HG03175 (cell line): ENCODE data around the gene TIMM10.

ENCODE experiments used
- ATAC-seq: cut with Tn5 transposase; IDR thresholded peaks from one replicate; pipeline ENCODE4 v1.9.1; 2021; ENCODE audit warnings: mild to moderate bottlenecking, moderate library complexity; ENCODE audit not compliant: unreplicated experiment

The TIMM10 gene

DNA sequence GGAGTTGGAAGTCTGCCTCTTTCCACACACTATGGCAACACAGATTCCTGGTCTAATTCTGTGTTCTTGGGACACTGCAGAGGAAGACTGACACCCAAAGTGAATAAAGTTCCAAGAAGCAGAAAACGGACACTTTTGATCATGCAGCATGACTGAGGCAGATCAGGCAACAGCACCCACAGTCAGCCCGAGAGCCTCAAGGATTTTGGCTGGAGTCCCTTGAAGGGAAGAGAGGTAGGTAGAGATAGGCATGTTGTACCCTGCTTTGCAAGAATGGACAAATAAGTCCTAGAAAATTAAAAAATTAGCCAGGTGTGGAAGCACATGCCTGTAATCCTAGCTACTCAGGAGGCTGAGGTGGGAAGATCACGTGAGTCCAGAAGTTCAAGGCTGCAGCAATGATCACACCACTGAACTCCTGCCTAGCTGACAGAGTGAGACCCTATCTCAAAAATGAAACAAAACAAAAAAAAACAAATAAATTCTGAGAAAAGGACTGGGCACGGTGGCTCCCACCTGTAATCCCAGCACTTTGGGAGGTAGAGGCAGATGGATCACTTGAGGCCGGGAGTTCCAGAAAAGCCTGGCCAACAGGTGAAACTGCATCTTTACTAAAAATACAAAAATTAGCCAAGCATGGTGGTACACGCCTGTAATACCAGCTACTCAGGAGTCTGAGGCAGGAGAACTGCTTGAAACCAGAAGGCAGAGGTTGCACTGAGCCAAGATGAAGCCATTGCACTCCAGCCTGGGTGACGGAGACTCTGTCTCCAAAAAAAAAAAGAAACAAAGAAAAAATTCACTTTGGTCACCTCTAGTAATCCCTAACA, 22.0 kb downstream of the TIMM10 start:
- ATAC-seq, result no peak

DNA sequence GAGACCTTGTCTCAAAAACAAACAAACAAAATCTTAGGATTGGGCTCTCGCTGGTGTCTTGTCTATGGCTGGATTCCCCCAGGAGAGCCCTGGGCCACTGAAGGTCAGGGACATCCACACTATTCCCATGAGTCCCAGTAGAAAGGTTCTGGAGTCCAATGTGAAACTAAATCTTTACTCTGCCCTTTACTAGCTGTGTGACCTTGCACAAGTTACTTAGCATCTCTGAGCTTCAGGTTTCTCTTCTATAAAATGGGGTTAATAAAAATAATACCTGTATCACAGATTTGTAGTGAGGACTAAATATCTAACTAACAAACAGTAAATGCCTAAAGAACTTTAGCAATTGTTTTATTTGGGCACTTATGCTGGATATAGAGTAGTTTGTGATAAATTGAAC, 24.0 kb downstream of the TIMM10 start:
- no peak for ATAC-seq

DNA sequence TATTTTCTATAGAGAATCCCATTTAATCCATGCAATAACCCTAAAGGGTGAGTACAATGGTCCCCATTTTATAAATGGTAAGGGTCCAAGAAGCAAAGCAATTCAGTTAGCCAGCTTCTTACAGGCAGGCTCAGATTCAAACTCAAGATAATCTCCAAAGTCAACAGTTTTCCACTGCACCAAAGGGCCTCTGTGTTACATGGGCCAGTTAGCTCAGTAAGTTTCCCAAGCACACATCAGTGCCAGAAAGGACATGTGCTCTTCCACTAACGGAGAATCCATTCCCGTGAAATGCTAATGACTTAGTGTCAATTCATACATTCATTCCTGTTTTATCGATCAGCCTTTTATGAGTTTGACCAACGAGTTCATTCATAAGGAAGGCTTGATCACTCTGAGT, 26.0 kb downstream of the TIMM10 start:
- ATAC-seq, result no peak

DNA sequence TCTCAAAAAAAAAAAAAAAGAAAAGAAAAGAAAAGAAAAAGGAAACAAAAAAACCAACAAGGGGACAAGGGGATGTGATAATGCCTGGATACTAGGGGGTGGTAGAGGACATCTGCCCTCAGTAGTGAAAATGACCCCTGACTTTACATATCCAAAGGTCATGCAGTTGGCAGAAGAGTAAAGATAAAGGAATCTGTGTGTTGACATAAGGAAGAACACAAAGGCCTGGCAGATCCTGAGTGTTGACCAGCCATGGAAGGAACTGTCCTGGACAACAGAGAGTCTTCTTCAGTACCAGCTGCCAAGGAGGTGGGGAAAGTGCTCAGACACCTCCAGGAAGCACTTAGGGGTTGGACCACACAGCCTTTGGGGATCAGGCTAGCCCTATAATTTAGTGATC, 27.7 kb downstream of the TIMM10 start:
- ATAC-seq, result no peak

DNA sequence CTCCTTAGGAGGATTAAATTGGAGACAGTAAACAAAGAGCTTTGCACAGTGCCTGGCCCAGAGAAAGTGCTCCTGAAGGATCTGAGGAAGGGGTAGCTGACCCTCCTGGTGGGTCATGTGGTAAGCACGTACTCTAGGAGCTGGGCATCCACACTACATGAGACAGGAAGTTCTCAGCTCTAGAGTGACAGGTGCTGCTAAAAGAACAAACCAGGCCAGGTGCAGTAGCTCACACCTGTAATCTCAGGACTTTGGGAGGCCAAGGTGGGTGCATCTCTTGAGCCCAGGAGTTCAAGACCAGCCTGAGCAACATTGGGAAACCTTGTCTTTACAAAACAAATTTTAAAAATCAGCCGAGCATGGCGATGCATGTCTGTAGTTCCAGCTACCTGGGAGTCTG, 28.2 kb downstream of the TIMM10 start:
- no peak for ATAC-seq

DNA sequence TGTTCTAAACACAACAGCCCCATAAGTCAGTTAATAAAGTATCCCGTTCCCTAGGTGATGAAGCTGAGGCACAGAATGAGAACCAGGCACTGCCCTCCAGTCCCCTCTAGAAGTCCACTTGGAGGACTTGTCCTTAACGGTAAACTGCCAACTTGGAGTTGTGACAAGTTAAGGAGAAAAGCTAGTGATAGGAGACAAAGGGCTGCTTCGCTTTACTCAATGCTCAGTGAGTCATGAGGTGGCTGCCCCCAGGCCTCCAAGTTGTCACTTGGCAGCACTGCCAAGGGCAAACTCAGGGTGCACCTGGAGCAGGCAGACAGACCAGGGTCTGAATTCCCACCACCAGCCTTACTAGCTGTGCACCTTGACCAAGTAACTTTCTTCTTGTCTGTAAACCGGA, 28.6 kb downstream of the TIMM10 start:
- ATAC-seq, result no peak

DNA sequence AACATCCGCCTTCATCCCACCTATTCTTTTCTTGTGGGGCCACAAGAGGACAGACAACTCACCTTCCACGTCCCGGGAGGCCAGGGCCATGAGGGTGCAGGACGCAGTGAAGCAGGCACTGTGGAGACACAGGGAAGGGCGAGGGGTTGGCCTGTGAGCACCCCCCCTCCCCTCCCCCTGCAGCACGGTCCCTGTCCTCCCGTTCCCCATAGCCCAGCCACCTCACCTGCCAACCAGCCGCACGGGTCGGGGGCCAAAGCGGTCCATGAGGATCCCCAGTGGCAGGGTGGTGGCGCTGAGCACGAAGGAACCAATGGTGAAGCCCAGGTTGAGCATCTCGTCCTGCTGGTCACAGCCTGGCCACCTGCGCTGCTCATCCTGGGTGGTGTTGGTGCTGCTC, 29.6 kb downstream of the TIMM10 start:
- no peak for ATAC-seq

DNA sequence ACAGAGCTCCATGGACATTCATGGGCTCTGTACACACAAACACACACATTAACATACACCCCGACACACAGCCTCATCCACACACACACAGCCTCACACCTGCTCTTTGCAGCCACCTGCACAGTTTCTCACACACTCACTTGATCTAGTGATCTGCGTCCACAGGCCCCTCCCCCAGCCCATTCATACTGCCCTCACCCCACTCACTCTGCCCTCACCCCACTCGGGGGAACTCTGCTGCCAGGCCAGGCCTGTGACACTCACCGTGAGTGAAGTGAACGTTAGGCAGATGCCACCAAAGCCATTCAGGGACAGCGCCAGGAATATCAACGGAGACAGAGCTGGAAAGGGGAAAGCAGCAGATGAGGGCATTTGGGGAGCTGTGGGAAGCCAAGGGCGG, 30.0 kb downstream of the TIMM10 start:
- ATAC-seq, result no peak

DNA sequence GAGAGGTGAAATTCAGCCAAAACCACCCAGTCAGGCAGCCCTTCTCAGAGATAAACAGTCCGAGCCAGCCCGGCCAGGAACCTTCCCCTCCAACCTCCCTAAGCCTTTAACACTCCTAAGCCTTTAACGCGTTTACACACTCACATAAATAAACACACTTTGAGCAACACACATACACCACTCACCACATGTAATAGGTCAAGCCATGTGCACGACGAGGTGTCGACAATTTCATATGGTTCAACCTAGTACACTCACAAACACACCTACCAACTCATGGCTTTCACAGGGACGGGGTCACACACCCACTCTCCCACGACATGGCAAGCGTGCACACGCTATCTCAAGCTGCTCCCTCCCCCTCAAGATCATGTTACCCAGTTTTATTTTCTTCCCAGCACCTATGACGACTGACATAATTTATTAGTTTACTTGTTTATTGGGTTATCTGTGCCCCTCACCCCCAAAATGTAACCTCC, 30.5 kb downstream of the TIMM10 start:
- no peak for ATAC-seq

DNA sequence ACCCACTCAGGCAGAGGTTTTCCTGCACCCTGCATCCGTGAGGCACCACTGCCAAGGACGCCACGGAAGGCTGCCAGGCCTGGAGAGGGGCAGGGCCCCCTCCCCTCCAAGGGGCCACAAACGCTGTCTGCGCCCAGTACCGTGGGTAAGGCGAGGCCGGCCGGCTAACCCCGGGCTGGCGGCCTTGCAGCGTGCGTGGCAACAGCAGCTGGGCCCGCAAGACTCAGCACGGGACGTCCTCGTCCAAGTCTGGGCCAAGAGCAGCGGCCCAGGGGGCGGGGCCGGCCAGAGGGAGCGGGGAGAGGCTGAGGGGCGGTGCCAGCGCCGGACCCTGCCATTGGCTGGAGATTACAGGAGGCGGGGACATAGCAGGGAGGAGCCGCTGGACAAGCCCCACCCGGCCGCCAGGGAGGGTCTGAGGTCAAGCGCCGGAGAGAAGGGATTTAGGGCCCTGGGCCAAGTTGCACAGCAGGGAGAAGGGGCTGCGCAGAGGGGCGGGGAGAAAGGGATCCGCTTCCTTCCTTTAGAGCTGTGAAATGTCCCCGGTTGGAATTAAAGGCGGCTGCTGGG, 31.1 kb downstream of the TIMM10 start:
- peak; percentile 89 for ATAC-seq

DNA sequence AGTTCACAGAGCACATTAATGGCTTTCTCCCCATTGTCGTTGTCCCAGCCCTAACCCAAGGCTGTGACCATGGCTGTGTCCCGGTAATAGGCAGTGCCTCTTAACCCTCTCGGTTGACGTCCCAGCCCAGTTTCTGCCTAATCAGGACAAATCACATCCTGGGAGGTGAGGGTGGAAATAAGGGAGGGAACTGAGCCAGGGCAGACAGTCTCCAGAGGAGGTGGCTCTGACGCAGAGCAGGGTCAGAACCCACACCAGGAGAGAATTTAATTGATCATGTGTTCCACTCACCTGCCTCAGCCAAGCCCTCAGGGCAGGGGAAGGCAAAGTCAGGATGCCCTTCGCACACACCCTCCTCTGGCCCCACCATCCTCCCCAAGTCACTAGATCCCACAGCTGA, 32.0 kb downstream of the TIMM10 start:
- no peak for ATAC-seq

DNA sequence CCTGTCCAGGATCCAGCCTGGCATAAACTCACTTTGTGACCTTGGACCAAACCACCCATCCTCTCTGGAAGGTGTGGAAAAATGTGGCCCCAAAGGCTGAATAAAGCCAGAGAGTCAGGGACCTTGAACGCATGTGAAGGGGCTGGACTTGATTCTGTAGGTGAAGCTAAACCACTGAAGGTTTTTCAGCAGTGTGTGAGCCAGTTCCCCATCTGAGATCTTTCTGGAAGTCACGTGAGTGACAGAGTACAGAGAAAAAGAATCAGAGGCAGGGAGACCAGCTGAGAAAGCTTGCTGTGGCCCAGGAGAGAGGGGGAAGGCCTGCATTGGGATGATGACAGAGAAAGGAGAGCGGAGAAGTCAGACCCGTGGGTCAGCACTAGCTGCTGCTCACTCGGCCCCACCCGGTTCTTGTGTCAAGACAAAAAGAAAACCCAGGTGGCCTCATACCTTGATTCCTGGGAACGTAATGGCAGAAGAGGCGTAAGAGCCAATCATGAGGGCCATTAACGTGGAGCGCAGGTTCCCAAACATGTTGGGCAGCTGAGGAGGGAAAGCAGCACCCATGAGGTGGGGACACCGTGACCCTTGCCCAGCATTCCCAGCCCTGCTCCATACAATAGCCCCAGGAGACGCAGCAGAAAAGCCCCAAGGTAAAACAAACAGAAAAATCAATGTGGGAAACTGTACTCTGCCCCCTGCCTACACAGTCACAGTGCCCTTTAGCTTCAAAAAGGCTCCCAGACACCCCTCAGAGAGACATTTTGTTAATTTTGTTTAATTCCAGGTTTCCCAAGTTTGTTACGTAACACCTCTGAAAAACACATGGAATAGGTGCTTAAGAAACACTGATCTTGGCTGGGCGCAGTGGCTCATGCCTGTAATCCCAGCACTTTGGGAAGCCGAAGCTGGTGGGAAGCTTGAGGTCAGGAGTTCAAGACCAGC, 33.0 kb downstream of the TIMM10 start:
- ATAC-seq, result no peak

DNA sequence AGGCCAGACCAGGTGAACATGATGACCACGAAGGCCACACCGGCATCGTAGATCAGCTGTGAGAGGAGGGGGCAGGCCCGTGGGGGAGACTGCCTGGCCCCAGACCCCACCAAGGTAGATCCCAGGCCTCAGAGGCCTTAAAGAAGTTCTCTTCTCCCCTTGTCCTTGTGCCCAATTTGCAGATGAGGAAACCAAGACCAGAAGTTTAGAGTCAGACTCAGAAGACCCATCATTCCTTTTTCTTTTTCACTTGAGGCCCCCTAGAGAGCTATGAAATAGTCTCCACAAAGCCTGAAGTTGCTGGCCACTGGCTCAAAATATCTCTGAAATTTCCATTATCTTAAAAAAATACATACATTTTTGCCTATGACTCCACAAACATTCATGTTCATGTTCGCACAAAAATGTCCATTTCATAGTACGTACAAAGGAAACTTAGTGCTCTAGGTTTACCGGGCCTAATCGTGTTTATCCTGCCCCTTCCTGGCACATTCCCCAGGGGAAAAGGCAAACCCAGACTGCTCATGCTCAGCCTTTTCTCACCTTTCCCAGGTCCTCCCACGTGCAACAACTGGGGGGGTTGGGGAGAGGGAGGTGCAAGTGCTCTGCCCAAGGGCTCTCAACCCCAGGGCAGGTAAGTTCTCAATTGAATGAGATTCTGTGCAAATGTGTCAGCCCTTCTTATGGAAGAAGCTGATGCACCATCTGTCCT, 34.3 kb downstream of the TIMM10 start:
- no peak for ATAC-seq

DNA sequence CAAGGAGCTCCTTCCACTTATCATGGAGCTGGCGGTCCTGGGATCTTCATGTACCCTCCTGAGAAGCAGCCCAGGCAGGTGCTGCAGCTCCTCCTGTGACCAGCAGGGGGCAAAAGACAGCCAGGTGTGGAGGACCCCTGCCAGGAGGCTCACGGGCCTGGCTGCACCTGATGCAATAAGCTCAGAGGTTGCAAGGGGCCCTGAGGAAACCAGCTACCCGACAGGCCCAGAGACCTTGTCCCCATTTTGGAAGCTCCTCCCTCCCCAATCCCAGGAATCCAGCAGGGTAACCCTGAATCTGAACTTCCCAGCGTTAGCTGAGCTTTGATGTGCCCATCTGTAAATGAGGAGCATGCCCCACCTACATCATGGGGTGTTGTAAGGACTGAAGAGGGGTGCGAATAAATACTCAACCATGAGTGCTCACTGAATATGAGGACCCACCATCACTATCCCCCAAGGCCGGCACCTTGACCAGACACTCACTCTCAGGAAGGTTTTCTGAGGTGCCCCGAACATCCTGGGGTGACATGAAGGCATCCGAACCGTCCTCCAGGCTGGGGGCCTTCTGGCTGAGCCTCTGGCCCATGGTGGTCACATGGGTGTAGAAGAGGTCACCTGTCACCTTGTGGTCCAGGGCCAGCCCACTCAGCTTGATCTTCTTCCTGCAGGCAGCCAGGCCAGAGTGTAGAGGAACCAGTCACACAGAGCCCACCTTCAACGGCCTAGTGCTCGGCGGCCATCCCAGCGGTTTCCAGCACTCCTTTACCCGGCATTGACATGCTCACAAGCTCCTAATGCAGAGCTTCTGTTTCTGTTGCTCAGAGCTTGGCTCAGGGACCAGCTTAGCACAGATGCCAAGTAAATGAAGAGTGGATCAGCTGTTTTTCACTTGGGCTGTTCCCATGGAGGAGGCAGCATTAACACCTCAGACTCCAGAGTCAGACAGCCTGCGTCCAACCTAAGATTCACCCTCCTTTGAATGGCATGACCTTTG, 36.7 kb downstream of the TIMM10 start:
- peak; percentile 79 for ATAC-seq

DNA sequence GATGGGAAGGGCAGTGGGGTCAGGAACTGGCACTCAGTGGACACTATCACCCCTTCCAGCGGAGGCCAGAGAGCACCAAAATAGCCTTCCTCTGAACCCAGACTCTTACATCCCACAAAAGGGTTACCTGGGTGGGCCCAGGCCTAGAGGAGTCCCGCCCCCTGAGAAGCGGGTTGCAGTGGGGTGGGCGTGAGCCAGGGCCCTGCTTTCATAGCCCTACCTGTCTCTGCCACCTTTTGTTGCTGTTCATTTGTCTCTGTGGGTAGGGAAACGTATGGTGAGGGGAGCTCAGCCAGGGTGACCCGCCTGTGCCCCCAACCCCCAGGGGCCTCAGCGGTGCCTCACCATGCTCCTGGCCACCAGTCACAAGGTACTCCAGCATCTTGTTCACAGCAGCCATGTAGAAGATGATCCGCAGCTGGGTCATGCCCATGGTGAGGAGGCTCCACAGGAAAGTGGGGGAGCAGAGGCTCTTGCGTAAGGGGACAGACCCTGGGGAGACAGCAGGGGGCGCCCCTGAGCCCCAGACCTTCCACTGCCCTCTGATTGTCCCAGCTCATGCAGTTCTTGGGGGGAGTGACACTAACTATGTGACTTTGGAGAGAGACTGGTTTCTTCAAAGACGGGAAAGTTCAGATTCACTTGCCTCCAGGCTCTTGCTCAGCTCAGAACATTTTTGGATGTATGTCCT, 39.0 kb downstream of the TIMM10 start:
- no peak for ATAC-seq

DNA sequence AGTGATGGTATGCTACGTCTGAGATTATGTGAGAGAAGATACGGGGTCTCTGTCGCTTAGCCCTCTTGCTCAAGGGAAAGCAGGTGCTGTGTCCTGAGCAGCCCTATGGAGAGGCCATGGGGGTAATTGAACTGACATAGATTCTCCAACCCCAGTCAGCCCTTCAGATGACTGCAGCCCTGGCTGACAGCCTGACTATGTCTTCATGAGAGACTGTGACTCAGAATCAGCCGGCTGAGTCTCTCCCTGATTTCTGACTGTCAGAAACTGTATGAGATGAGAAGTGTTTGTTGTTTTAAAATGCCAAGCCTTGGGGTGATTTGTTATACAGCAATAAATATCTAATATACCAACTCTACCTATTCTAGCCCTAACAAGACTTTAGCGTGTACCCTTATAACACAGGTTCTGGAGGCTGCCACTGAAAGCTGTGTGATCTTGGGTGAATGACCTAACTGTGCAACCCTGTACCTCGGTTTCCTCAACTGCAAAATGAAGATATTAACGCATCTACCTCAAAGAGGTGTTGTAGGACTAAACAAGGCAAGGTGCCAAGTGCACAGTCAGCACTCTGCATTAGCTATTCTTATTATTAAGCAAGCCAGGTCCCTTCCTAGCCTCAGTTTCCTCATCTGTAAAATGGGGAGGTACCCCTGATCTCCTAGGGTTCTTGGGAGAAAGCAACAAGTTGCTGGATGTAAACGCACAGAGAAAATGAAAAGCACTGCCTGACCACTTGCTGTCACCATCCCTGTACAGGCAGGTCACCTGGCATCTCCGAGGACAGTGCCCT, 39.9 kb downstream of the TIMM10 start:
- ATAC-seq, result no peak

DNA sequence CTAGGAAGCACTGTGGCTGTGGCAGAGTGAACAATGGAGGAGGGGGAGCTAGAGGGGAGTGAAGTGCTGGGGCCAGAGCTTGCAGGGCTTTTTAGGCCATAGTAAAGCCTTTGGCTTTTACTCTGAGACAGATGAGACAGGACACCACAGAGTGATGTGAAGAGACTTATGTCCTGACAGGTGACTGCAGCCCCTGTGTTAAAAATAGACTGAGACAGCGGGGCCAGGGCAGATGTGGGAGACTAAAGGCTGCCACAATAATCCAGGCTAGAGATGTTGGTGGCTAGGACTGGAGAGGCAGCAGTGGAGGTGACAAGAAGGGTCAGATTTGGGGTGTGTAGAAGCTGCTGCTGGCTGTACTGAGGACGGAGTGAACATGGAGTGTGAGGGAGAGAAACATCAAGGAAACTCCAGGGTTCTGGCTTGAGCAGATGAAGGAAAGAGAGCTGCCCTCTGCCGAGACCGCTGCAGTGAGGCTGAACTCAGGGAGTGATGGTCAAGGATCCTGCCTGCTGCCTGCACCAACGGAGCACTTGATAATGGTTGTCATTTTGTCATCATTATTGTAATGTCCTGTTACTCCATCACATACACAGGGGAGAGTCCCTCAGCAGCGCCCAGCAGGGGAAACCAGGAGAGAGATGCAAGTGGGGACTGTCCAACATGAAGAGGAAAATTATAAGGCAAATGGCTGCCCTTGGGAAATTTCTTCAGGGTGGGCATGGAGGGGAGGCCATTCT, 42.5 kb downstream of the TIMM10 start:
- no peak for ATAC-seq
